ENCODE measurements around the gene ANKS1B.

Gene ANKS1B

GRCh38 chr12:98837134-98837752, 1147.5 kb downstream of the ANKS1B start:
- DNase-seq: peak; percentile 18

- no peak for DNase-seq
These were observed 1154.1 kb downstream of the ANKS1B start for GRCh38 chr12:98830657-98831056.

- no peak for DNase-seq
These were observed 1155.7 kb downstream of the ANKS1B start for GRCh38 chr12:98828802-98829600.

GRCh38 chr12:98823012-98823411, 1161.7 kb downstream of the ANKS1B start:
- DNase-seq: no peak

- peak; percentile 69 for DNase-seq
These were observed 1162.9 kb downstream of the ANKS1B start for GRCh38 chr12:98821866-98822265.

- DNase-seq: no peak
These were observed 1163.5 kb downstream of the ANKS1B start for GRCh38 chr12:98821232-98821631.

GRCh38 chr12:98819821-98820404, 1164.8 kb downstream of the ANKS1B start:
- DNase-seq: no peak

- DNase-seq: no peak
These were observed 1165.7 kb downstream of the ANKS1B start for GRCh38 chr12:98819071-98819470.

- DNase-seq: no peak
These were observed 1166.5 kb downstream of the ANKS1B start for GRCh38 chr12:98818239-98818638.

- peak; percentile 33 for DNase-seq
These were observed 1167.0 kb downstream of the ANKS1B start for GRCh38 chr12:98817742-98818141.

- DNase-seq: no peak
These were observed 1168.0 kb downstream of the ANKS1B start for GRCh38 chr12:98816720-98817119.

- no peak for DNase-seq
These were observed 1170.5 kb downstream of the ANKS1B start for GRCh38 chr12:98814254-98814653.

GRCh38 chr12:98812225-98812624, 1172.5 kb downstream of the ANKS1B start:
- no peak for DNase-seq

GRCh38 chr12:98808243-98808875, 1176.4 kb downstream of the ANKS1B start:
- DNase-seq: no peak

- DNase-seq: no peak
These were observed 1177.5 kb downstream of the ANKS1B start for GRCh38 chr12:98807187-98807586.

GRCh38 chr12:98803468-98804209, 1181.1 kb downstream of the ANKS1B start:
- no peak for DNase-seq

GRCh38 chr12:98799822-98800221, 1184.9 kb downstream of the ANKS1B start:
- no peak for DNase-seq

GRCh38 chr12:98799146-98799810, 1185.5 kb downstream of the ANKS1B start:
- DNase-seq: no peak

GRCh38 chr12:98797200-98797599, 1187.5 kb downstream of the ANKS1B start:
- DNase-seq: no peak

GRCh38 chr12:98796745-98797144, 1188.0 kb downstream of the ANKS1B start:
- no peak for DNase-seq

GRCh38 chr12:98793121-98793520, 1191.6 kb downstream of the ANKS1B start:
- no peak for DNase-seq

- DNase-seq: no peak
These were observed 1193.3 kb downstream of the ANKS1B start for GRCh38 chr12:98791406-98791805.
